ENCODE results near the gene CMIP.

Gene CMIP

DNA sequence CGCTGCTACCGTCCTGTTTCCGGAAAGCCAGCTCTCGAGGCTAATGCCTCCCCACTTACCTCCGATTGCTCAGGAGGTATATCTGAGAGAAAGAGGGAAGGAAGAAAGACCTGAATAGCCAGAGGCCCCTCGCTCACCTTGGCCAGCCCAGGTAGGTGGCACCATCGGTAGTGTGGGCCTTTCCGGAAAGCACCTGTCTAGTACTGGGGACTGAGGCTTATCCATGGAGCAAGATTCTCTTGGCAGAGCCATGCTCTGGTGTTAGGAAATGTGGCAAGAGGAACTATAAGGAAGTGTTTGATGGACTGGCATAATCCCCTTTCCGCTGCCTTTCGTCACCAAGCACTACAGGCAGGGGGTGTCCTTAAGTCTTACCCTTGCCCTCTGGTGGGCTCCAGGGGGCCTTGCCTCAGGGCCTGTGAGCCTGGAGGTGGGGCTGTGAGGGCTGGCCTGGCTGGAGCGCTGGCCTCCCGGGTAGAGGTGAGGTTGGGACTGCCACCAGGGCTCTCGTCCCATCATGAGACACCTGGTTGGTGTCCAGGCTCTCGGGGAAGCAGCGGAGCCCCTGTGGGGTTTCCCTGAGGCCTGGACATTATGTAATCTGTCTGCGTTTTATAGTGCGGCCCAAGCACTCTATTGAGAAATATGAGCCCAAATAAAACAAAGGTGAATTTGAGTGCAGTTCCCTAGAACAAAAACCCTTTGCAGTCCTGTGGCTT is 2.9 kb downstream of the CMIP start:
- no peak overlapping the region for H3K27ac Mint-ChIP-seq
- H3K36me3 Mint-ChIP-seq = peaks cover 24% of the 10 kb centered on the region
- peaks cover 61% of the 10 kb centered on the region for H3K4me1 Mint-ChIP-seq
- H3K4me3 Mint-ChIP-seq = peak overlapping the region; percentile 85
- peaks cover 2% of the 10 kb centered on the region for H3K9me3 Mint-ChIP-seq
- DNase-seq = no peak
- peaks cover 16% of the 10 kb centered on the region for H3K27me3 Mint-ChIP-seq
- CTCF ChIA-PET = no interaction called here

DNA sequence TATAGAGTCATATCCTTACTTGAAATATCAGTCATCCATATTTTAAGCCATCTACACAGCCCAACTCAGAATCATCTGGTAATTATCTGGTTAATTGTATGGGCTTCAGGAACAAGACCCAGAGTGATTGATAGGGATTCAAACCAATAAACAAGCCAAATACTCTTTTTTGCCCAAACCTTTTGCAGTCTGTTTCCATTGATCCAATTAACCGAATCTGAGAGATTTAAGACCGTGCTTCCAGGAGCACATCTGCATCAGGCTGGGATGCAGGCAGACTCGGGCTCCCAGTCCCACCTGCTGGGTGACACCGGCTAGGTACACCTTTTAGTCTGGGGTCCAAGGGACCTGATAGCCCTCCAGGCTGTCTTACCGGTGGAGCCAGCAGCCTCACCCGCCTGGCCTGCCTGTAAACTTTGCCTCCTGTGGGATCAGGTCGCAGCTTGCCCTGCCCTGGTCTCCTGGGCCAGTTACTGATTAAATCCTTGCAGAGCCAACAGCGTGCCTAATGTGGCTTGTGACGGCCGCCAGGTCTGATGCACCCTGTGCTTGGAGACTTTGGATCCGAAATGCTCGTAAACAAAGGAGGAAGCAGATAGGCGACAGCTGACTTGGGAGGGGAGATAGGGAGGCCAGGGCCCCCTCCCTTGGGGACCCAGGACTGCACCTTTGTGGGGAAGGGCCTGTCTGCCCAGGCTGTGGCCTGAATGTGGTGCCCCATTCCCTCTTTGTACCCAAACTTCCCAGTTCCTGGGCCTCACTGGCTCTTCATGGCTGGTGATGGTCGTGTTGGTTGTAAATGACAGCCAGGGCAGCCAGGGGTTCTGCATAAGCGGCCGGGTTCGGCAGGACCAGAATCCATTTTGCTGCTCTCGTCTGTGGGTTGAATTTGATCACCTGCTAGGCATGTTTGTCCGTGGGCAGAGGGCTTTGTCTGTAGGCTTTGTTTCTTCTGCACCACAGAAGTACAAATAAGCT is 3.8 kb downstream of the CMIP start:
- H3K4me1 Mint-ChIP-seq = peaks cover 67% of the 10 kb centered on the region
- no peak overlapping the region for H3K27ac Mint-ChIP-seq
- no peak for DNase-seq
- H3K27me3 Mint-ChIP-seq = peaks cover 7% of the 10 kb centered on the region
- no peak overlapping the region for H3K4me3 Mint-ChIP-seq
- CTCF ChIA-PET = no interaction called here
- peaks cover 24% of the 10 kb centered on the region for H3K36me3 Mint-ChIP-seq
- H3K9me3 Mint-ChIP-seq = peaks cover 2% of the 10 kb centered on the region

DNA sequence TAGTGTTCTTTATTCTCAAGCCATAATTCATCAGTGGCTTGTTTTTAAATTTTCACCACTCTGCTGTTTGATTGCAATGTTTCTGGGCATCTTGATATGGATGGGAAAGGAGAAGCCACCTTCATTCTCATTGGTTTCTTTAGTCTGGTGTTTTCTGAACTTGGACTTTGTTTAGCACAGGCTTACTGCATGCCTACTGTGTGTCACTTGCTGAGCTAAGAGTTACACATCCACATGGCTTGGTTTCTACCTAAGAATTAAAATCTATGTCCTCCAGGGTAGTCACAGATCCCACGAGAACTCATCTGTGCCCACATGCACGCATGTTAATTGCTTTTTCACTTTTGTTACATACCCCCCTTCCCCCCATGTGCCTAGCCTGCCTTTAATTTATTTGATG is 4.6 kb downstream of the CMIP start:
- no peak overlapping the region for H3K4me3 Mint-ChIP-seq
- CTCF ChIA-PET = no interaction called here
- H3K36me3 Mint-ChIP-seq = peaks cover 24% of the 10 kb centered on the region
- H3K27ac Mint-ChIP-seq = no peak overlapping the region
- peaks cover 67% of the 10 kb centered on the region for H3K4me1 Mint-ChIP-seq
- H3K27me3 Mint-ChIP-seq = no peaks in the 10 kb centered on the region
- no peak for DNase-seq
- H3K9me3 Mint-ChIP-seq = peaks cover 2% of the 10 kb centered on the region

DNA sequence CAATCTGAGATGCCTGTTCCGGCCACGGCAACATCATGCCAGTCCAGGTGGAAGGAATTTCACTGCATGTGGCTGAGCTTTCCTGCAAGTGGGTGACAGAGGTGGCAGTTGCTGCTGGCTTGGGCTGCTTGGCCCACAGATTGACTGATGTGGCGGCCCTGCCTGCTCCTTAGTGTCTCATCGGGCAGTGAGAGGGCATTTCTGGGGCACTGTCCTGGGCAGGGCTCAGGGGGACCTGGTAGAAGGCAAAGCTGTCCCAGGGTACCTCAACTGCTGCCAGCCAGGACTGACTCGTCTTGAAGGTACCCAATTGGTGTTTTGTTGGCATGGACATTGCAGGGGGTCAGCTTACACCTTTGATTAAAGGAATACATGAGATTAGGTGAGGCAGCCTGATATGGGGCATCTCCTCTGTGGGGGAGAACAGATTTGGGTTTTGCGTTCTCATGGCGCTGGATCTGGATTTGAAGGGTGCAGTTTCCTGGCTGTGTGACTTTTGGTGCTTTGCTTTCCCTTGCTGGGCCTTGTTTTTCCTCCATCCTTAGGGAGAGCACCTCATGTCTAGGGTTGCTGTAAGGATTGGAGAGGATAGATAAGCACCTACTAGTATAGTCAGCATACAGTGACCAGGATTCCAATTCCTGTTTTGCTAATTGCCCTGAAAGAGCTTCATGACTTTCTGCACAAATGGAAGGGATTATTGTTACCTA is 5.4 kb downstream of the CMIP start:
- Mint-ChIP-seq H3K27me3 (no peaks in the 10 kb centered on the region), H3K9me3 (peaks cover 2% of the 10 kb centered on the region), H3K4me3 (no peak overlapping the region), H3K36me3 (peaks cover 24% of the 10 kb centered on the region), H3K4me1 (peaks cover 67% of the 10 kb centered on the region), H3K27ac (no peak overlapping the region)
- no peak for DNase-seq
- CTCF ChIA-PET = no interaction called here

DNA sequence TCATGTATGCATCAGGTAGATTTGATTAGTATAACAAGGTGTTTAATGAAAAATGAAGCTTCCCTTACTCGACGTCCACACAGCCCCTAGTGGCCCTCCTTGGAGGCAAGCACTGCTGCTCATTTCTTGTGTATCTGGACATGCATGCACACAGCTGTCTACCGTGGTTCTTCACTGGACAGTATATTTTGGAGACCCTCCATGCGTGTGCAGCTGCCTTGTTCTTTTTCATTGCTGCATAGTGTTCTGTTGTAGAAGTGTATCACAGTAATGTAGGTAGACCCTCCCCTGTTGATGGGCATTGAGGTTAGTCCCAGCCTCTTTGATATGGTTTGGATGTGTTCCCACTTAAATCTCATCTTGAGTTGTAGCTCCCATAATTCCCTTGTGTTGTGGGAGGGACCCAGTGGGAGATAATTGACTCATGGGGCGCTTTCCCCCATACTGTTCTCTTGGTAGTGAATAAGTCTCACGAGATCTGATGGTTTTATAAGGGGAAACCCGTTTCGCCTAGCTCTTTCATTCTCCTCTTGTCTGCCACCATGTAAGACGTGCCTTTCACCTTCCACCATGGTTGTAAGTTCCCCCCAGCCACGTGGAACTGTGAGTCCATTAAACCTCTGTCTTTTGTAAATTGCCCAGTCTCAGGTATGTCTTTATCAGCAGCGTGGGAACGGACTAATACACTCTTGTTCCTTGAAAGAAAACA is 6.3 kb downstream of the CMIP start:
- CTCF ChIA-PET = interaction anchor here (1.1 kb wide), 1 partner anchor 19 kb away, joined by 3 read pairs; no protein-coding TSS in a partner anchor
- no peak overlapping the region for H3K27ac Mint-ChIP-seq
- H3K4me3 Mint-ChIP-seq = no peak overlapping the region
- H3K27me3 Mint-ChIP-seq = no peaks in the 10 kb centered on the region
- peaks cover 2% of the 10 kb centered on the region for H3K9me3 Mint-ChIP-seq
- peaks cover 22% of the 10 kb centered on the region for H3K36me3 Mint-ChIP-seq
- no peak for DNase-seq
- H3K4me1 Mint-ChIP-seq = peaks cover 67% of the 10 kb centered on the region

DNA sequence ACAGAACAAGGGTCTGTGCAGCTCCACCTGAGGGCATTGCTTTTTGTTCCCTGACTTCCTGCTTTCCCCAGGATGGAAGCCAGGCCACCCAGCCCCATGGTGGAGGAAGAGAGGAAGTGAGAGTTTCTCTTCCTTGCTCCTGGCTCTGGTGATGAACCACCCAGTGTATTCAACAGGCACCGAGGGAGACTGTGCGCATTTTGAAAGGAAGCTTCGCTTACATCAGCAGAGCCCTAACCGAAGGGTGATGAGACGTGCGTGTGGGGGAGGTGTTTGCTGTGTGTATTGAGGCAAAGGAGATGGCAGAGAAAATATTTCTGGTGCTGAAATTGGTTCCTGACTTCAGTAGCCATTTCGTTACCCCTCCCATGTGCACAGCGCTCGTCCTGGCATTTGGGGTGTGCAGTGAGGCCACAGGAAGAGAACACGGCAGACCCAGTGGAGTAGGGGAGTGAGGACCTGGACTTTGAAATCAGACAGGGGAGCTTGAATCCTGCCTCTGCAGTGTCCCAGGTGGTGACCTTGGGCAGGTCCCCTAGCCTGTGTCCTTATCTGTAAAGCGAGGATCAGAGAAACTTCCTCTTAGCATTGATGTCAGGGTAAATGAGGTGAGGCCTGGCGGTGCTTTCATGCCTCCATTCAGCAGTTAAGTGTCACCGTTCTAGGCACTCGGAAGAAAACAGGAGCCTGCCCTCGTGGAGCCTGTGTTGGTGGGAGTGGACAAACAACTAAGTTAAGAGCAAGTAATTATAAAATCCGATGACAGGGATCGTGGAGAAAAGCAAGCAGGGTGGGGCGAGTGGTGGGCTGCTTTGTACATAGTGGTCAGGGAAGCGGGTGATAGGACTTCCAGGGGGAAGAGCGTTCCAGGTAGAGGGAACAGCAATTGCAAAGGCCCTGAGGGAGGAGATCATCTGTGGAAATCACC is 7.4 kb downstream of the CMIP start:
- CTCF ChIA-PET = interaction anchor here (0.7 to 1.1 kb wide), 3 partner anchors 12 to 31 kb away, joined by 3 to 4 read pairs (median 3); no protein-coding TSS in a partner anchor
- H3K9me3 Mint-ChIP-seq = peaks cover 2% of the 10 kb centered on the region
- peaks cover 23% of the 10 kb centered on the region for H3K36me3 Mint-ChIP-seq
- peak overlapping the region; percentile 87 for H3K27ac Mint-ChIP-seq
- H3K27me3 Mint-ChIP-seq = no peaks in the 10 kb centered on the region
- peak overlapping the region; percentile 42 for H3K4me3 Mint-ChIP-seq
- H3K4me1 Mint-ChIP-seq = peaks cover 56% of the 10 kb centered on the region
- DNase-seq = peak; percentile 58

DNA sequence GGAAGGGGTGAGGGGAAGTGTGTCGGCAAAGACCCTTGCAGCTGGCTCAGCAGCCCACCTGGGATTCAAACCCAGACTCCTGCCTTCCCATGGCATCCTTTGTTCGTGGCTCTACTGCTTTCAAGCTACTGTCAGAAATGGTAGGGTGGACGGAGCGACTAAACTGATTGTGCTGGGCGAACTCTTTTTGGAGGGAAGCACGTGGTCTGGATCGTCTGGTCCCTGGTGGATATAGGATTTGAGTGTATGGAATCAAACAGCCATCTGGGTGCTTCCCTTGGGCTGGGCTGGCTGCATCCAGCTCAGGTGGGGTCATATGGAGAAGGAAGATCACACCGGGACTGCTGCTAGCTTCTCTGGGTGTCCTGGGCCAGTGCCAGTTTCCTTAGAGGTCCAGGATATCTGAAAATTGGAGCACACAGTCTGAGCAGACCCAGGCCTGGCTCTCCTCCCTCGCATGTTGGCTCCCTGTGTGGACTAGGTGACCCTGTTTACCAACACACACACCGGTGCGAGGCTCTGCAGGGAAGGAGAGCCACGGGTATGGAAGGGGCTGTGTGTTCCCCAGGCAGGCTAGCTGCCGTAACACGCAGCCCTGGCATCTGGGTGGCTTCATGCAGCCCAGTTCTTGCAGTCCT is 8.6 kb downstream of the CMIP start:
- H3K36me3 Mint-ChIP-seq = peaks cover 26% of the 10 kb centered on the region
- no peaks in the 10 kb centered on the region for H3K27me3 Mint-ChIP-seq
- H3K4me1 Mint-ChIP-seq = peaks cover 46% of the 10 kb centered on the region
- no peak for DNase-seq
- CTCF ChIA-PET = interaction anchor here (1.1 kb wide), 1 partner anchor 11 kb away, joined by 4 read pairs; no protein-coding TSS in a partner anchor
- no peak overlapping the region for H3K27ac Mint-ChIP-seq
- H3K9me3 Mint-ChIP-seq = peaks cover 2% of the 10 kb centered on the region
- no peak overlapping the region for H3K4me3 Mint-ChIP-seq

DNA sequence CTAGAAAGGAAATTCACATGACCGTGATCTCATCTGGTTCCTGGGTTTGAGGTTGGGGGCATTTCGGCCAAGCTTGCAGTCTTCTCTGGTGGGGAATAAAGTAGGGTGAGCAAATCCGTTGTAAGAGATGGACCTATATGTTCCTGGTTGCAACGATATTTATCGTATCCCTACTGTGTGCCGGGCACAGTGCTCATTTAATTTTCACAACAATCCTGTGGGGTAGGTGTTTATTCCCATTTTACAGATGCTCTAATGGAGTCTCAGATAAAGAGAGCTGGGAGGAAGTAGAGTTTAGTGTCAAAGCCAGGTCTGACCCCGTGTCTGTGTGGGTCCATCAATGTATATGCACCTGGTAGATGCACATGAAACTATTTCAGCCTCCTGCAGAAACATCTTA is 9.4 kb downstream of the CMIP start:
- Mint-ChIP-seq H3K27me3 (no peaks in the 10 kb centered on the region), H3K36me3 (peaks cover 30% of the 10 kb centered on the region), H3K9me3 (peaks cover 2% of the 10 kb centered on the region), H3K27ac (no peak overlapping the region), H3K4me3 (no peak overlapping the region), H3K4me1 (peaks cover 39% of the 10 kb centered on the region)
- CTCF ChIA-PET = no interaction called here
- DNase-seq = no peak

DNA sequence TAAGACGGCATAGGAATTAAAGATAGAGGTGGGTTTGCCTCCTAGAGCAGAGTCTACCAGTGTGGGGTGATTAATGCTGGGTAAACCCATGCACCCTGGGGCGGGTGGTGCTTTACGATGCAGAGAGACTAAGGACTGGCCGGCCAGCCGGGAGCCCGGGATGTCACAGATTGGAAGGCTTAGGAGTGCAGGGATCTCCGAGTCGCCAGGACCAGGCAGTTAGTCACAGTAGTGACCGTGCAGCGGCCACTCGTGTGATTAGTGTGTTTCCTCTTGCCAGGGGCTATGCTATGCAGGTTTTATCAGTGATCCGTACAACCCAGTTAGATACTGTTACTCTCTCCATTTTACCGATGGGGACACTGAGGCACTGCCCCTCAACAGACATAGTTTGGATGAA is 10.4 kb downstream of the CMIP start:
- H3K4me1 Mint-ChIP-seq = peaks cover 32% of the 10 kb centered on the region
- CTCF ChIA-PET = no interaction called here
- peaks cover 2% of the 10 kb centered on the region for H3K9me3 Mint-ChIP-seq
- peak overlapping the region; percentile 9 for H3K27ac Mint-ChIP-seq
- H3K27me3 Mint-ChIP-seq = no peaks in the 10 kb centered on the region
- H3K36me3 Mint-ChIP-seq = peaks cover 30% of the 10 kb centered on the region
- no peak for DNase-seq
- H3K4me3 Mint-ChIP-seq = no peak overlapping the region

DNA sequence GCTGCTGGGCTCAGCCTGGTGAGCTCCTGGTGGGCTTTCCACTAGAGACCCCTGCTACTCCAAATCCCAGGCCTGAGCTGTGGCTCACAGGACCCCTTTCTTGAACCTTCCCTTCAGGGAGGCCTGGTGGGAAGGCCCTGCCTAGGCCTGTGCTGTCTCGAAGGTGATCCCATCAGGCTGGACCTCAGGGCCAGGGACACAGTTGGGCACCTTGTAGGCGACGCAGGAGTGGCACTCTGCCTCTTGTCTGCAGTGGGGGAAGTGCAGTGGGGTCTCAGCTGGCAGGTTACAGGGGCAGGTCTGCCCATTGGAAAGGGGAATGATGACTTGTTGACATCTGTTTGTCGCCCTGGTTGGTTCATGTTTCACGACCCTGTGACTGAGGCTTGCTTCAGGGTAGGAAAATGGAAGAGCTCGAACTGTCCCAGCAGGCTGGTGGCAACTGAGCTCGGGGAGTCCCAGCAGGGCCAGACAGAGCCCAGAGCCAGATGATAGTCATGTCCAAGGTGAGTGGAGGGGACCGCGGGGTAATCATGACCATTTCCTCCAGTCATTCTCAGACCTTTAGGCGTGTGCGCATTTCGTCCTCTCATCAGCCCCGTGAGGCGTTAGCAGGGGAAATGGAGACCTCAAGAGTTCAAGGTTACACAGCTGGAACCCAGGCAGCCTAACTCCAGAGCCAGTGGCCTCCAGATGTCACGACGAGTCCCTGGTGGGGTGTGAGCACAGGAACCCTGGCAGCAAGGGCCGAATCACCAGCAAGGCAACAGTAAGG is 11.3 kb downstream of the CMIP start:
- CTCF ChIA-PET = no interaction called here
- Mint-ChIP-seq H3K27ac (no peak overlapping the region), H3K36me3 (peaks cover 29% of the 10 kb centered on the region), H3K4me1 (peaks cover 28% of the 10 kb centered on the region), H3K27me3 (no peaks in the 10 kb centered on the region), H3K9me3 (no peaks in the 10 kb centered on the region), H3K4me3 (no peak overlapping the region)
- DNase-seq = no peak

DNA sequence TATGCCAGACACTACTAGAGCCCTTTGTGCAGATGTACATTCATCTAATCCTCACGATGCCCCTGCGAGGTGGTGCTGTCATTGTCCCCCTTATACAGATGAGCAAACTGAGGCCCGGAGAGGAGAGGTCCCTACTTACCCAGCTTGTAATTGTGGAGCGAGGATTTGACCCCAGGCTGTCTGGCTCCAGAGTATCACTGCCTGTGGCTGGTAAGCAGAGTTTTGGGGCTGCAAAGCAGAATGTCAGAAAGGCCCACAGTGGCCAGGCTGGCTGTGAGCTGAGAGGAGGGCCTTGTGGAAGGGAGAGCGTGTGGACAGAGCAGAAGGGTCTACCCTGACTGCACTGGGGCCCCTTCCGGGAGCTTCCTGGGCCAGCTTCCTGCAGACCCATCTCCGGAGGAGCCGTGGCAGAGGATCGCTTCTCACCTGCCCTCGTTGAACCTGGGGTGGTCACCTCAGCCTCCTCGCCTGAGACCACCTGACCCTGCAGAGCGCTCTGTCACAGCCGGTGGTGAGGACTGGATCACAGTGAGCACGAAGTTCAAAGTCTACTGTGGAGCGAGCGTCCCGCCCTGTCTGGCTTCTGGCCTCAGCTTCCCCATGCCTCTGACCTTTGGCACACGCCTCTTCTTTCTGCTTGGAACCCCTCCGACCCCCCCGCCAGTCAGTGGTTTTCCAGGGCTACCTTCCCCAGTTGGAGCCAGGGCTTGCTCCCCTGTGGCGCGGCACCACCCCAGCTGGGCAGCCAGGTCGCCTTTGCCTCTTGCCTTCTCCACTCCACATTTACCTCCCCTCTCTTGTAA is 12.1 kb downstream of the CMIP start:
- no peak for DNase-seq
- Mint-ChIP-seq H3K9me3 (no peaks in the 10 kb centered on the region), H3K36me3 (peaks cover 30% of the 10 kb centered on the region), H3K4me3 (no peak overlapping the region), H3K27ac (no peak overlapping the region), H3K4me1 (peaks cover 26% of the 10 kb centered on the region), H3K27me3 (no peaks in the 10 kb centered on the region)
- CTCF ChIA-PET = no interaction called here
